Karpas-422 (cell line): Measurements from ENCODE around the gene BCAS3. TPM values are rescaled to one million over a fixed set of nuclear protein-coding genes. Genes with fewer than 3 reads are reported as not detected.

ENCODE experiments used
- DNase-seq: peaks from one replicate; pipeline ENCODE4 v3.0.0-alpha.2; 2015
- H2AFZ ChIP-seq: fragments of 200-600 bp; sonication (generic); 2 replicates; pipeline ENCODE4 v1.6.1; 2014; ENCODE audit warnings: antibody characterized with exemption, low read length, mixed read lengths
- H3K27ac ChIP-seq: fragments of 200-600 bp; sonication (generic); 2 replicates; pipeline ENCODE4 v1.5.1; 2014; ENCODE audit warnings: mild to moderate bottlenecking, low read length, moderate library complexity
- H3K27me3 ChIP-seq: fragments of 200-600 bp; sonication (generic); 2 replicates; pipeline ENCODE4 v1.6.1; 2014; ENCODE audit warnings: low read length, mixed read lengths
- H3K36me3 ChIP-seq: fragments of 200-600 bp; sonication (generic); 2 replicates; pipeline ENCODE4 v1.6.1; 2014; ENCODE audit warnings: low read length, mixed read lengths; ENCODE audit not compliant: insufficient read depth
- H3K4me1 ChIP-seq: fragments of 200-600 bp; sonication (generic); 2 replicates; pipeline ENCODE4 v1.6.1; 2014; ENCODE audit warnings: mild to moderate bottlenecking, low read length, mixed read lengths
- H3K4me2 ChIP-seq: fragments of 200-600 bp; sonication (generic); 2 replicates; pipeline ENCODE4 v1.6.1; 2014; ENCODE audit warnings: low read length, low read depth, mild to moderate bottlenecking; ENCODE audit not compliant: poor library complexity, severe bottlenecking
- H3K4me3 ChIP-seq: fragments of 200-600 bp; sonication (generic); 2 replicates; pipeline ENCODE4 v1.5.1; 2014; ENCODE audit warnings: mild to moderate bottlenecking, antibody characterized with exemption, low read length, mixed read lengths
- H3K79me2 ChIP-seq: fragments of 200-600 bp; sonication (generic); 2 replicates; pipeline ENCODE4 v1.6.1; 2014; ENCODE audit warnings: mild to moderate bottlenecking, low read length, mixed read lengths
- H3K9ac ChIP-seq: fragments of 200-600 bp; sonication (generic); 2 replicates; pipeline ENCODE4 v1.6.0; 2014; ENCODE audit warnings: low read length
- H3K9me2 ChIP-seq: fragments of 200-600 bp; sonication (generic), shearing (Covaris generic); replicated peaks from 2 replicates; pipeline ENCODE4 v1.6.0; 2014; ENCODE audit warnings: mild to moderate bottlenecking, low read length, moderate library complexity; ENCODE audit not compliant: insufficient read depth
- H3K9me3 ChIP-seq: fragments of 300-700, 200-600 bp; sonication (generic); 2 replicates; pipeline ENCODE4 v1.6.1; 2014; ENCODE audit warnings: low read length, mixed read lengths
- H4K20me1 ChIP-seq: fragments of 200-600 bp; sonication (generic); 2 replicates; pipeline ENCODE4 v1.6.1; 2014; ENCODE audit warnings: mild to moderate bottlenecking, antibody characterized with exemption, low read length, low read depth; ENCODE audit not compliant: insufficient read depth
- total RNA-seq: library from RNA; depleted of rRNA; stranded (reverse); fragments of >200 nt; shearing (Covaris generic); gene quantifications from 2 replicates; pipeline ENCODE4 v1.2.3, GENCODE V29; 2014; ENCODE audit warnings: low replicate concordance

BCAS3 gene
- total RNA-seq, 1 experiment from 2014 or later = 42.6 TPM

- no peak overlapping the region for H3K9ac ChIP-seq
- no peak overlapping the region for H2AFZ ChIP-seq
- H3K4me1 ChIP-seq = no peaks in the 10 kb centered on the region
- no peaks in the 10 kb centered on the region for H3K9me2 ChIP-seq
- H3K27ac ChIP-seq = no peak overlapping the region
- no peaks in the 10 kb centered on the region for H4K20me1 ChIP-seq
- H3K4me3 ChIP-seq = no peak overlapping the region
- no peaks in the 10 kb centered on the region for H3K79me2 ChIP-seq
- no peaks in the 10 kb centered on the region for H3K9me3 ChIP-seq
- no peak for DNase-seq
- H3K36me3 ChIP-seq = no peaks in the 10 kb centered on the region
- no peaks in the 10 kb centered on the region for H3K27me3 ChIP-seq
- no peak overlapping the region for H3K4me2 ChIP-seq
These were observed 719.0 kb downstream of the BCAS3 start for GRCh38 chr17:61396586-61397085.

GRCh38 chr17:61397086-61397842 is 719.6 kb downstream of the BCAS3 start:
- DNase-seq = no peak
- Histone ChIP-seq H3K9me2 (no peaks in the 10 kb centered on the region), H4K20me1 (no peaks in the 10 kb centered on the region), H3K4me2 (no peak overlapping the region), H3K79me2 (no peaks in the 10 kb centered on the region), H3K27ac (no peak overlapping the region), H3K27me3 (no peaks in the 10 kb centered on the region), H3K36me3 (no peaks in the 10 kb centered on the region), H3K9ac (no peak overlapping the region), H3K9me3 (no peaks in the 10 kb centered on the region), H3K4me1 (no peaks in the 10 kb centered on the region), H2AFZ (no peak overlapping the region), H3K4me3 (no peak overlapping the region)

- no peak overlapping the region for H3K4me2 ChIP-seq
- no peaks in the 10 kb centered on the region for H3K27me3 ChIP-seq
- no peaks in the 10 kb centered on the region for H3K4me1 ChIP-seq
- H3K9me3 ChIP-seq = no peaks in the 10 kb centered on the region
- no peak for DNase-seq
- H2AFZ ChIP-seq = no peak overlapping the region
- H3K36me3 ChIP-seq = no peaks in the 10 kb centered on the region
- H3K4me3 ChIP-seq = no peak overlapping the region
- no peaks in the 10 kb centered on the region for H3K79me2 ChIP-seq
- no peaks in the 10 kb centered on the region for H4K20me1 ChIP-seq
- H3K27ac ChIP-seq = no peak overlapping the region
- no peak overlapping the region for H3K9ac ChIP-seq
- no peaks in the 10 kb centered on the region for H3K9me2 ChIP-seq
These were observed 721.1 kb downstream of the BCAS3 start for GRCh38 chr17:61398721-61399130.

- Histone ChIP-seq H3K79me2 (no peaks in the 10 kb centered on the region), H3K9me3 (no peaks in the 10 kb centered on the region), H3K4me3 (no peak within 1 kb of the TSS), H3K4me1 (no peaks in the 10 kb centered on the region), H4K20me1 (no peaks in the 10 kb centered on the region), H3K27ac (no peak within 1 kb of the TSS), H3K9me2 (no peaks in the 10 kb centered on the region), H3K27me3 (no peaks in the 10 kb centered on the region), H3K9ac (no peak within 1 kb of the TSS), H3K36me3 (no peaks in the 10 kb centered on the region), H3K4me2 (no peak within 1 kb of the TSS), H2AFZ (no peak within 1 kb of the TSS)
- DNase-seq = no peak
These were observed 721.7 kb downstream of the BCAS3 start, which contains the start of gene TBX2 for GRCh38 chr17:61399131-61400065. TBX2 (plus strand) TSS chr17:61399843; CDS start chr17:61400177, 334 bp downstream.

GRCh38 chr17:61400066-61400716 is 722.5 kb downstream of the BCAS3 start:
- no peak overlapping the region for H3K4me2 ChIP-seq
- no peak for DNase-seq
- H3K9me2 ChIP-seq = no peaks in the 10 kb centered on the region
- H4K20me1 ChIP-seq = no peaks in the 10 kb centered on the region
- no peak overlapping the region for H3K4me3 ChIP-seq
- H2AFZ ChIP-seq = no peak overlapping the region
- H3K79me2 ChIP-seq = no peaks in the 10 kb centered on the region
- no peaks in the 10 kb centered on the region for H3K9me3 ChIP-seq
- no peak overlapping the region for H3K9ac ChIP-seq
- H3K27me3 ChIP-seq = no peaks in the 10 kb centered on the region
- H3K4me1 ChIP-seq = no peaks in the 10 kb centered on the region
- no peak overlapping the region for H3K27ac ChIP-seq
- no peaks in the 10 kb centered on the region for H3K36me3 ChIP-seq

- Histone ChIP-seq H3K9me3 (no peaks in the 10 kb centered on the region), H3K79me2 (no peaks in the 10 kb centered on the region), H3K4me1 (no peaks in the 10 kb centered on the region), H3K36me3 (no peaks in the 10 kb centered on the region), H2AFZ (no peak overlapping the region), H3K4me3 (no peak overlapping the region), H3K9me2 (no peaks in the 10 kb centered on the region), H3K9ac (no peak overlapping the region), H3K27me3 (no peaks in the 10 kb centered on the region), H4K20me1 (no peaks in the 10 kb centered on the region), H3K4me2 (no peak overlapping the region), H3K27ac (no peak overlapping the region)
- no peak for DNase-seq
These were observed 723.2 kb downstream of the BCAS3 start for GRCh38 chr17:61400717-61401388.

- H3K9ac ChIP-seq = no peak overlapping the region
- H2AFZ ChIP-seq = no peak overlapping the region
- DNase-seq = no peak
- H3K36me3 ChIP-seq = no peaks in the 10 kb centered on the region
- H3K4me3 ChIP-seq = no peak overlapping the region
- no peaks in the 10 kb centered on the region for H3K27me3 ChIP-seq
- no peak overlapping the region for H3K4me2 ChIP-seq
- H3K9me2 ChIP-seq = no peaks in the 10 kb centered on the region
- H3K4me1 ChIP-seq = no peaks in the 10 kb centered on the region
- H3K27ac ChIP-seq = no peak overlapping the region
- no peaks in the 10 kb centered on the region for H4K20me1 ChIP-seq
- no peaks in the 10 kb centered on the region for H3K79me2 ChIP-seq
- H3K9me3 ChIP-seq = no peaks in the 10 kb centered on the region
These were observed 723.9 kb downstream of the BCAS3 start for GRCh38 chr17:61401389-61402072.
